Naive thymus-derived CD8-positive, alpha-beta T cell (primary cell): ENCODE results near the gene RNF157. TPM values are rescaled to one million over a fixed set of nuclear protein-coding genes. Genes with fewer than 3 reads are reported as not detected.
A peak's percentile ranks its signal among the peaks of the same experiment; 100 is the strongest.

Source experiments
- ATAC-seq, 2 donors: fragments of 150-1000 bp; cut with Tn5 transposase in 1 of 2; sonication (Bioruptor Pico), chemical (Tn5 transposase) in 1 of 2; 1 replicate in 1 of 2; 2 replicates in 1 of 2; pipeline ENCODE4 v1.10.0; 2021; ENCODE audit warnings: mild to moderate bottlenecking in 2 of 2, moderate library complexity in 2 of 2
- POLR2A ChIA-PET: fragments of 350-600 bp; sonication (Branson Sonifier 250); formaldehyde crosslinking; loops from one replicate; lab custom pipeline; 2021; ENCODE audit warnings: antibody characterized with exemption; lab: Charles Lee
- DNase-seq, 10 donors: peaks; one replicate each; pipeline versions ENCODE4 v3.0.0 to v3.0.0-alpha.2; 2020 to 2022
- H3K27ac Mint-ChIP-seq, 10 donors: one replicate each; pipeline ENCODE4 v1.8.0; 2020 to 2022; ENCODE audit warnings: mild to moderate bottlenecking in 10 of 10, mixed read lengths in 10 of 10, moderate library complexity in 4 of 10, inconsistent platforms in 1 of 10
- H3K27me3 Mint-ChIP-seq, 5 donors: one replicate each; pipeline ENCODE4 v1.8.0; 2021 to 2022; ENCODE audit warnings: mixed read lengths in 5 of 5
- H3K36me3 Mint-ChIP-seq, 3 donors: one replicate each; pipeline ENCODE4 v1.8.0; 2020 to 2022; ENCODE audit warnings: mixed read lengths in 3 of 3, mild to moderate bottlenecking in 2 of 3, inconsistent platforms in 1 of 3
- H3K4me1 Mint-ChIP-seq, 4 donors: one replicate each; pipeline ENCODE4 v1.8.0; 2021 to 2022; ENCODE audit warnings: mixed read lengths in 4 of 4
- H3K4me3 Mint-ChIP-seq, 10 donors: one replicate each; pipeline ENCODE4 v1.8.0; 2020 to 2022; ENCODE audit warnings: mild to moderate bottlenecking in 10 of 10, mixed read lengths in 10 of 10, moderate library complexity in 6 of 10, inconsistent platforms in 1 of 10
- H3K9me3 Mint-ChIP-seq, 9 donors: one replicate each; pipeline ENCODE4 v1.8.0; 2020 to 2022; ENCODE audit warnings: mixed read lengths in 9 of 9, mild to moderate bottlenecking in 3 of 9, inconsistent platforms in 1 of 9, moderate library complexity in 1 of 9
- polyA plus RNA-seq, 3 donors: library from polyadenylated mRNA; unstranded; fragments of 300-500 nt; fragmentation: Illumina TruSeq; gene quantifications; one replicate each; pipeline ENCODE4 v1.2.3, GENCODE V29; 2021
- total RNA-seq, 8 experiments: library from RNA in 2 of 8; stranded (reverse) in 2 of 8; gene quantifications; one replicate each; pipeline ENCODE4 v1.2.3 and lab custom pipeline; 2021 to 2026

Gene RNF157
- total and polyA plus RNA-seq, 5 experiments from 2014 or later, result 4.9 to 46.4 (median 29.4) TPM

DNA sequence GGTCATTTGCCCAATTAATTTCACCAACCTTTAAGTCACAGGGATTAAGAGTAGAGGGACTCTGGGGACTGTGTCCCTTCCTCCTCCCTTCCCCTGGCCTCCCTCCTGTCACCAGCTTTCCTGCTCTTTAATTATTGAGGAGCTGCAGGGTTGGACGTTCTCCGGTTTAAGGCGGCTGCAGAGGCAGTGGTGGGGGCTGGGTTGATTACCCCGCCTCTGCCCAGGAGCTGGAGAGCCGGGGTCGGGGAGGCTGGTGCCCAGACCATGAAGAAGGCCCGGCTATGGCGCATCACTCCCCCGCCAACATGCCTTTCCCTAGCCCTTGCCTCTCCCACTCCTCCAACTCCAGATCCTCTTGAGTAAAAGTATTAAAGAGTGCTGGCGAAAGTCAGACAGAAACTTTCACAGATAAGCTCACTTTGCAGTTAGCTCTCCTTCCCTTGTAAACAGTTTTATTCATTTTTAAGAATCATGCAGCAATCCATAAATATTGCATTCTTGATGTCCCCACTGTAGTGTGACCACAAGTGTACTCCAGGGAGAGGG, 98.2 kb downstream of the RNF157 start:
- H3K9me3 Mint-ChIP-seq, result no peaks in the 10 kb centered on the region
- peaks cover 2 to 4% (median 3%) of the 10 kb centered on the region in 3 donors for H3K36me3 Mint-ChIP-seq
- H3K4me3 Mint-ChIP-seq, result peak overlapping the region; percentile 81 to 92 (median 87)
- peak overlapping the region; percentile 92 to 100 (median 97) for H3K27ac Mint-ChIP-seq
- peaks cover 0 to 2% (median 0%) of the 10 kb centered on the region in 5 donors for H3K27me3 Mint-ChIP-seq
- POLR2A ChIA-PET, result interaction anchor here (0.7 to 7.8 kb wide), 16 partner anchors 10 to 137 kb away, joined by 3 to 168 read pairs (median 13); partner anchors contain the start of gene UBALD2
- peaks cover 36 to 76% (median 69%) of the 10 kb centered on the region in 4 donors for H3K4me1 Mint-ChIP-seq
- no peak for DNase-seq
- no peak for ATAC-seq

- H3K36me3 Mint-ChIP-seq, result peaks cover 0 to 2% (median 2%) of the 10 kb centered on the region in 3 donors
- H3K9me3 Mint-ChIP-seq, result no peaks in the 10 kb centered on the region
- peak within 1 kb of the TSS; percentile 92 to 100 (median 97) for H3K27ac Mint-ChIP-seq
- peaks cover 38 to 73% (median 68%) of the 10 kb centered on the region in 4 donors for H3K4me1 Mint-ChIP-seq
- H3K4me3 Mint-ChIP-seq, result peak within 1 kb of the TSS; percentile 81 to 92 (median 87)
- peaks cover 0 to 2% (median 0%) of the 10 kb centered on the region in 5 donors for H3K27me3 Mint-ChIP-seq
- DNase-seq, result peak; percentile 83 to 98 (median 94)
- POLR2A ChIA-PET, result interaction anchor here (0.6 to 7.8 kb wide), 21 partner anchors 9 to 1915 kb away, joined by 3 to 168 read pairs (median 5); partner anchors contain the start of gene UBALD2
- ATAC-seq, result peak; percentile 60 to 73
Measured at GRCh38 chr17:76141212-76142038, 98.9 kb downstream of the RNF157 start, which contains the start of gene FOXJ1. Gene FOXJ1 (minus strand): TSS chr17:76141245. CDS start chr17:76140395, 850 bp downstream.

- DNase-seq (no peak), ATAC-seq (peak in 1 of 2 donors; percentile 22)
- Mint-ChIP-seq H3K27ac (peak overlapping the region in 9 of 10 donors; percentile 72 to 100 (median 96)), H3K9me3 (no peaks in the 10 kb centered on the region), H3K4me1 (peaks cover 34 to 70% (median 66%) of the 10 kb centered on the region in 4 donors), H3K27me3 (peaks cover 0 to 2% (median 0%) of the 10 kb centered on the region in 5 donors), H3K4me3 (peak overlapping the region; percentile 81 to 92 (median 87)), H3K36me3 (peaks cover 0 to 2% (median 2%) of the 10 kb centered on the region in 3 donors)
- POLR2A ChIA-PET, result interaction anchor here (0.6 to 7.8 kb wide), 17 partner anchors 8 to 139 kb away, joined by 3 to 168 read pairs (median 12); partner anchors contain the start of gene UBALD2
Measured at GRCh38 chr17:76140661-76141211, 99.6 kb downstream of the RNF157 start.

- POLR2A ChIA-PET, result interaction anchor here (0.6 to 7.8 kb wide), 14 partner anchors 8 to 139 kb away, joined by 3 to 168 read pairs (median 13); partner anchors contain the start of gene UBALD2
- Mint-ChIP-seq H3K36me3 (peaks cover 0 to 2% (median 2%) of the 10 kb centered on the region in 3 donors), H3K27ac (peak overlapping the region; percentile 31 to 100 (median 90)), H3K27me3 (peaks cover 0 to 2% (median 0%) of the 10 kb centered on the region in 5 donors), H3K9me3 (no peaks in the 10 kb centered on the region), H3K4me3 (peak overlapping the region; percentile 79 to 92 (median 86)), H3K4me1 (peaks cover 33 to 69% (median 66%) of the 10 kb centered on the region in 4 donors)
- ATAC-seq (peak; percentile 49 to 50), DNase-seq (peak; percentile 42 to 84 (median 66))
Measured at GRCh38 chr17:76139801-76140660, 100.3 kb downstream of the RNF157 start.

DNA sequence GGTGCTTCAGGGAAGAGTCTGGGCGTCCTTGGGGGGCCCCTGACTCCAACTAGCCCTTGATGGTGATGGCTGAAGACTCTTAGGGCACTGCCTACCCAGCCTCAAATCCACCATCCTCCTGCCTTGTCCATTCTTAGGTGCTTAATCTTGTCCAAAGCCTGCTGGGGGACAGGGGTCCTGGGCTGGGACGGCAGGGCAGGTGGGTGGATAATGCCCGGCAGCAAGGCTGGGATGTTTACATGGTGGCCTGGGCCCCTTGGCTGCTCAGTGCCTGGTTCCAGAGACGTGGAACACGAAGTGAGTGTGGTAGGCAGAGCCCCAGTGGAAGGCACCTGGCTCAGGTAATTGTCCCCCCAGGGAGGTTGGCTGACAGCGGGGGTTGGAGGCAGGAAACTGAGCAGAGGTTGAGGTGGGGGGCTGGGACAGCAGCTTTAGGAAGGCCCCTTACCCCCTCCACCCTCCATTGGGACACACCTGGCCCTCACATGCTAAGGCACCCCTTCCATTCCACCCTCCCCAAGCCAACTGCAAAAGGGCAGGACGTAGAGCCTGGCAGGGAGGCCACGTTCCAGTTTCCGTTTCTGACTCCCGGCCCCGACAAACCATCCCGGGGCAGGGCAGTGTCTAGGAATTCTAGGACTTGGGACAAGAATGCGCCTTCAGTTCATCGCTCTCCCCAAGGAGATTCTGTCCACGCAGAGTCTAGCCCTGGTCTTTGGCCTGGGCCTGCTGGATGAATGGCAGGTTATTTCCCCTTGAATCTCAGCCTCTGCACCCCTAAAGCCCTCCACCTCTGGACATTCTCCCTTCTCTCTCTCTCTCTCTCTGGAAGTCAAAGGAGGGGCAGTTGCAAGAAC, 101.2 kb downstream of the RNF157 start:
- Mint-ChIP-seq H3K27ac (peak overlapping the region in 9 of 10 donors; percentile 15 to 89 (median 63)), H3K27me3 (peaks cover 0 to 2% (median 0%) of the 10 kb centered on the region in 5 donors), H3K9me3 (no peaks in the 10 kb centered on the region), H3K4me3 (peak overlapping the region; percentile 56 to 88 (median 72)), H3K4me1 (peaks cover 32 to 68% (median 64%) of the 10 kb centered on the region in 4 donors), H3K36me3 (no peaks in the 10 kb centered on the region)
- POLR2A ChIA-PET, result interaction anchor here (0.6 to 7.5 kb wide), 5 partner anchors 7 to 16 kb away, joined by 3 to 140 read pairs (median 12); no protein-coding TSS in a partner anchor
- ATAC-seq (no peak), DNase-seq (no peak)

DNA sequence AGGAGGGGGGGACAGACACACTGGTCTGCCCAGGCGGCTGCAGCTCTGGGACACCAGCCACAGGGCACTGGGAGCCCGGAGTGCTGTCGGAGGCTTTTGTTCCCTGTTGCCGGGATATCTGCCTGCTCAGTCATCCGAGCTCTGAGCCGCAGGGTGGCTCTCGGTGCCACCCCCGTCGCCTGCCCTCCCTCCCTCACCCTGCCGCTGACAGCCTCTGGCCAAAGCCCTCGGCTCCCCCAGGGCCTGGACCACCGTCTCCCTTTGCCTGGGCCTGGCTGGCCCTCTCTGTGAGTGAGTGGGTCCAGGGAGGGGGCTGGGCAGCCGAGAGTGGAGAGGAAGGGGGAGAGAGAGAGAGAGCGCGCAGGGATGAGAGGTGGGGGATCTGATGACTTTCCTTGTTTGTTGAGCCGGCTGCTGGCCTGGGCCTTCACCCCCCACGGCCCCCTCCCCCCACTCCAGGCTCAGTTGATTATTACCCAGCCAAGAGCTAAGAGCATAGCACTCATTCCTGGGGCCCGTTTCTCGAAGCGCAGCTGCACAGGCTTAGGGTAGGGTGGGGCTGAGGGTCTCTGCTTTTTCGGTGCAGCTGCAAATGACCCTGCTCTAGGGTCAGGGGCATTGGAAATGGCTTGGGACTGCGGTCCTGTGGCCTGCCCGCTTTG, 101.9 kb downstream of the RNF157 start:
- ATAC-seq, result no peak
- H3K4me1 Mint-ChIP-seq, result peaks cover 33 to 68% (median 63%) of the 10 kb centered on the region in 4 donors
- POLR2A ChIA-PET, result interaction anchor here (0.5 to 2.2 kb wide), 4 partner anchors 9 to 13 kb away, joined by 3 to 8 read pairs (median 4); no protein-coding TSS in a partner anchor
- peak overlapping the region in 3 of 10 donors; percentile 50 to 88 (median 77) for H3K4me3 Mint-ChIP-seq
- peak in 1 of 10 donors; percentile 41 for DNase-seq
- H3K9me3 Mint-ChIP-seq, result no peaks in the 10 kb centered on the region
- no peaks in the 10 kb centered on the region for H3K36me3 Mint-ChIP-seq
- H3K27ac Mint-ChIP-seq, result peak overlapping the region in 4 of 10 donors; percentile 34 to 67 (median 49)
- H3K27me3 Mint-ChIP-seq, result peaks cover 0 to 2% (median 0%) of the 10 kb centered on the region in 5 donors

- Mint-ChIP-seq H3K9me3 (no peaks in the 10 kb centered on the region), H3K27me3 (peaks cover 0 to 2% (median 0%) of the 10 kb centered on the region in 5 donors), H3K36me3 (no peaks in the 10 kb centered on the region), H3K4me1 (peaks cover 26 to 63% (median 58%) of the 10 kb centered on the region in 4 donors), H3K4me3 (peak overlapping the region in 2 of 10 donors; percentile 10 to 50), H3K27ac (peak overlapping the region in 2 of 10 donors; percentile 31 to 61)
- POLR2A ChIA-PET, result interaction anchor here (0.7 to 2.2 kb wide), 4 partner anchors 10 to 44 kb away, joined by 3 to 14 read pairs (median 6); no protein-coding TSS in a partner anchor
- DNase-seq, result no peak
- no peak for ATAC-seq
Measured at GRCh38 chr17:76137351-76138233, 102.7 kb downstream of the RNF157 start.

DNA sequence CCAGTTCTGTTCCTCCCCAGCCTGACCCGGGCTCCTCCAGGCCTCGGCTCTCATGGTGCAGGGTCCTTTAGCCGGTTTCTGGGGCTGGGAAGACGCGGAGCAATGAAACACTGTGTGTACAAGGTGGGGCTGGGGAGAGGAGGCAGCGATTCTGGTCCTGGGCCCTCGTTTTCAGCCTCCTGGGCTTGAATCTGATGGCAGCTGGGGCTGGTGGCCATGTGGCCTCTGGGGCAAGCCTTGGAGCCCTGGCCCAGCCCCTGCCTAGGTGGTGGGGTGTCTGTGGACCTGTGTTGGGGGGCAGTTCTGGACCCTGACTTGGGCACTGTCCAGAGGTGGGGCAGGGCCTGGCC, 103.3 kb downstream of the RNF157 start:
- Mint-ChIP-seq H3K4me3 (peak overlapping the region in 1 of 10 donors; percentile 11), H3K36me3 (no peaks in the 10 kb centered on the region), H3K9me3 (no peaks in the 10 kb centered on the region), H3K4me1 (peaks cover 20 to 57% (median 51%) of the 10 kb centered on the region in 4 donors), H3K27me3 (peaks cover 0 to 2% (median 0%) of the 10 kb centered on the region in 5 donors), H3K27ac (peak overlapping the region in 7 of 10 donors; percentile 28 to 77 (median 72))
- POLR2A ChIA-PET, result interaction anchor here (0.7 to 2.2 kb wide), 4 partner anchors 14 to 45 kb away, joined by 3 to 14 read pairs (median 6); no protein-coding TSS in a partner anchor
- ATAC-seq, result no peak
- no peak for DNase-seq

GRCh38 chr17:76136276-76137000, 103.9 kb downstream of the RNF157 start:
- peak overlapping the region in 7 of 10 donors; percentile 72 to 94 (median 74) for H3K27ac Mint-ChIP-seq
- POLR2A ChIA-PET, result interaction anchor here (1.1 to 2.1 kb wide), 4 partner anchors 15 to 135 kb away, joined by 3 to 14 read pairs (median 6); no protein-coding TSS in a partner anchor
- peaks cover 0 to 2% (median 0%) of the 10 kb centered on the region in 5 donors for H3K27me3 Mint-ChIP-seq
- peaks cover 19 to 55% (median 47%) of the 10 kb centered on the region in 4 donors for H3K4me1 Mint-ChIP-seq
- peak overlapping the region in 3 of 10 donors; percentile 11 to 50 (median 18) for H3K4me3 Mint-ChIP-seq
- H3K9me3 Mint-ChIP-seq, result no peaks in the 10 kb centered on the region
- ATAC-seq, result no peak
- no peaks in the 10 kb centered on the region for H3K36me3 Mint-ChIP-seq
- no peak for DNase-seq
